NCI-H526 treated with DMSO at 0.1 percent for 48 hours (cell line): ENCODE results near the gene BMP8B.
"Not testable (repeated sequence)": the region's sequence is repeated elsewhere in the genome, so short reads cannot be mapped to it uniquely, and the experiment has no call there.

Source experiments
- DNase-seq: peaks from one replicate; lab custom pipeline; 2025; lab: John Stamatoyannopoulos, UW

Gene BMP8B

DNA sequence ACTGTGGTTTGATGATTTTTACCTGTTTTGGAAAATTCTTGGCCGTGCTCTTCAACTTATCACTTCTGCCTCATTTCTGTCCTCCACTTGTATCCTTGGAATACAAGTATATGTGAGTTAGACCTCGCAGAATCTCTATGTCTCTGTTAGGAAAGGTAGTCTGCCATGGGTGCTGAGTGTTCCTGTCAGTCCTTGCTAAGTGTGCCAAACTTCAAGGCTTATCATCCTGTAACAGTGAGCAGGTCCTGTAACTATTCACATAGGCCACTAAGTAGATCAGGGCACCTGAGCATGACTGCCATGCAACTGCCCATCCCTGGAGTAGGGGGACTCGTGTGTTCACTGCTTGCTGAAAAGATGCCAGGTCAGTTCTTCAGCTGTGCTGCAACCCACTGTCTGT is 24.2 kb upstream of the BMP8B start:
- DNase-seq = no peak

GRCh38 chr1:39808784-39809517 is 20.3 kb upstream of the BMP8B start:
- DNase-seq = no peak

DNA sequence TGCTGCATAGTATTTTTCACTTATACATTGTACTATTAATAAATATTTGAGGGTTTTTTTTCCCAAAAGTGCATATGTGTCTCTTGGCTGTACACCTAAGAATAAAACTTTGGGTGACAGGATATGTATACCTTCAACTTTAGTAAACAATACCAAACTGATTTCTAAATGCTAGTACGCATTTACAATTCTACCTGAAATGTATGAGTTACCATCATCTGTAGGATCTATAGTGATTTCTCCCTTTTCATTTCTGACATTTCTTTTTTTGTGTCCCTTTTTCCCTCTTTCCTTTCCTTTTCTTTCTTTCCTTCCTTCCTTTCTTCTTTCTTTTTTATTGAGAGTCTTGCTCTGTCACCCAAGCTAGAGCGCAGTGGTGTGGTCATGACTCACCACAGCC is 16.7 kb upstream of the BMP8B start:
- no peak for DNase-seq

- no peak for DNase-seq
Measured at GRCh38 chr1:39802496-39803260, 14.0 kb upstream of the BMP8B start.

DNA sequence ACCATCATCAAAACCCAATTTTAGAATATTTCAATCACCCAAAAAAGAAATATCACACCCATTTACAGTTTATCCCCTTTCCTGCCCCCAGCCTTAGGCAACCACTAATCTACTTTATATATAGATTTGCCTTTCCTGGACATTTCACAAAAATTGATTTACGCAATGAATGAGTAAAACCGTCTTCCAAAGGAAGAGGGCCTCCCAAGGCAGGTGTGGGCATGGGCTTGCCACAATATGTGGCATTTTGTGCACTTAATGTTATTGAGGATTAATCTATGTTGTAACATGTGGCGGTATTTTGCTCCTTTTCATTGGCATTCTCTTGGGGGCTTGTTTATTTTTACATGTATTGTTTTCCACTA is 11.8 kb upstream of the BMP8B start:
- DNase-seq = no peak

DNA sequence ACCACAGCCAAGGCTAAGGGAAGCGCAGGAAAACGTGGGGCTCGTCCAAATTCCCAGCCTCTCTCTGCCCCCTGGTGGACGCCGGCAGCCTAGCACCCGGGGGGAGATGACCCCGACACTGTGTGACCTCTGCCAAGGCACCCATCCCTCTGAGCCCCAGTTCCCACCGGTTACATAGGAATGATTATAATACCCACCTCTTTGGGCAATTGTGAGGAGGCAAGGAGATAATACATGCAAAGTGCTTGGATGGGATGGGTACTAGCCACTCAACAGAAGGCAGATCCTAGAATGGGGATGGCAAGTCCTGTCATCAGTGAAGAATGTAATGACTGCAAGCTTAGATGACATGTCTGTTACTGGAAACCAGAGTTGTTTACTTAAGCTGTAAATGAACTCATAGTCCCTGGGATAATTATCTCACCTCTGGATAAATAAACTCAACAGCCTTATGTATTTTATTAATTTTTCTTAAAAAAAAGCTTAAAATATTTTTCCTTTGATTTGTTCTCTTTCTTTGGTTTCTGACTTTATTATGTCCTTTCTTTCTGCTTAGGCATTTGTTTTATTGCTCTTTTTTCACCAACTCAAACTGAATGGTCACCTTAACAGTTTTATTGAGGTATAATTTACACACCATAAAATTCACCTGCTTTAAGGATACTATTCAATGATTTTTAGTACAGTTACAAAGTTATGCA is 11.3 kb upstream of the BMP8B start:
- DNase-seq = peak; percentile 59

GRCh38 chr1:39798859-39799769 is 10.4 kb upstream of the BMP8B start:
- peak; percentile 92 for DNase-seq

DNA sequence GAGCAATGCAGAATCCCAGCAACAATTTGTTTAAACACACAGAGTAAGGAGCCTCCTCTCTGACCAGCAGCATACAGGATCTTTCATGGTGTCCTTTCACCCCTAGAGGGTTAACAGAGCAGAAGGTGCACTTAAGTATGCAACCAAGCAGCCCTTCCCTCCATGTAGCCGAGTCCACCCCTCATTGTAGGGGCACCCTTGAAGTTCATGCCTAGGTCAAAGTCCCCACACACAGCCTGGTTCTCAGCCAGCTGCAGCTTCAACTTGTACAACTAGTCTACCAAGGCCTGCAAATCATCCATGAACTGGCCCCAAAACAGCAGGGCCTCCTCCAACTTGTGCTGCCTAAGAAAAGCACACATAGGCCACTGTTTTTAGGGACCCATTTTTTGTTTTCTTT is 7.0 kb upstream of the BMP8B start:
- DNase-seq = no peak

DNA sequence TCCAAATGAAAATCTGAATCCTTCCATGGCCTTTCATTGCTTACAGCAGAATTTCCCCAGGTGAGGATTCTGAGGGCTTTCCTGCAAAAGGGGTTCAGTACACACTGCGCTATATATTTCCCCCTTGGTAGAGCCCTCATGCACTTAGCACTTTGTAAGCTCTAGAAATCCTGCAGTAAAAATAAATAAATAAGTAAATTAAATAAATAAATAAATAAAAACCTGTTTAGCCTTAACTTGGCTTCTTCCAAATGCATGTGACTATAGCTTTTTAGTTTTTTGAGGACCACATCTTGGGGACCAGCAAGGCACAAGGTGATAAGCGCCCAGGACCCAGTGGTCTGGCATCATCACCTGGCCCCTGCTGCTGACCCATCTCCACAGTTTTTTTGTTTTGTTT is 3.2 kb upstream of the BMP8B start:
- DNase-seq = no peak

DNA sequence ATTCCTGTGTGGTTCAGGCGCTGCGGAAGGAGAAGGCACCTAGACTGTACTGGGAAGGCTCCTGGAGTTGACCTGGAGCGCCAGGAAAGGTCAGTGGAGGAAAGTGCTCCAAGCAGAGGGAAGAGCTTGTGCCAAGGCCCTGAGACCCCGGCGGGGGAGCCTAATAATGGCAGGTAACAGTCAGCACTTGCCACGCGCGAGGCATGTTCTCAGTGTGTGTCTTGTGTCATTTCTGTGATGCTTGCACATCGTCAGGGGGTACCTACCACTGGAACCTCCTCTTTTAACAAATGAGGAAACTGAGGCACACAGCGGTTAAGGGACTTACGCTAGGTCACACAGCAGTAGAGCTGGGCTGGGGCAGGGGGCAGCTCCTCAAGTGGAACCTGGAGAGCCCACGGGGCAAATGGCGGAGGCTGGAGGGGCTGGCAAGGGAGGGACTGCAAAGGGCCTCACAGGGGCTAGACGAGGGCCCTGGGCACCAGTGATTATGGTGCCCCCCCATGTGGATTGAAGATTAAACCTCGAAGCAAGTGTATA is 976 bp upstream of the BMP8B start:
- DNase-seq = no peak

DNA sequence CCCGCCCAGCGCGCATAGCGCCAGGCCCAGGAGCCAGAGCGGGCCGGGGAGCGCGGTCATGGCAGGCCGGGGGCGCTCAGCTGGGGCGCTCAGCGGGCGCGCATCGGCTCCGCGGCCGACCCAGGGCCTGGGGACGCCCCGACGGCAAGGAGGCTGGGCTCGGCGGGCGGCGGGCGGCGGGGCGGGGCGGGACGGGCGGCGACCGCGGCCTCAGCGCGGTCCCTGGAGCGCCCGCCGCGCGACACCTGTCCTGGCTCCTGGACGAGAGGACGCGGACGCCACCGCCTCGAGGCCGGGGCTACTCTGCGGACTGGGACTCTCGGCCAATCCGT is 273 bp downstream of the BMP8B start:
- DNase-seq = no peak

- not testable (repeated sequence) for DNase-seq
Measured at GRCh38 chr1:39787964-39788363, 701 bp downstream of the BMP8B start.

DNA sequence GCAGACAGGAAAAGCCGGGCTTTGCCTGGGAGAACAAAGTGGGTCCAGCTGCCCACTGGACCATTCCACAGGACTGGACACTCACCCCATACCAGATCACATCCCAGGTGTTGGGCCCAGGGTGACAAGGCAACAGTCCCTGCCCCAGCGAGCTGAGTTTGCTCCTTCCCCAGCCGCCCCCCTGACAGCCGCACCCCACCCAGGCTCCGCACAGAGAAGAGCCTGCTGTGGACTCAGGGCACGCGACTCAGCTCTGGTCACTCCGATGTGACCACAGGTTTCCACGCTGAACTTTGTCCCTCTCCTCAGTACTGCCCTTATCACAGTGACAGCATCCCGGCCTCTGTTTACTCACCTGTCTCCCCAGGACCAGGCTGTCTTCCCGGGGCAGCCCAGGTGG is 1.2 kb downstream of the BMP8B start:
- DNase-seq = no peak

DNA sequence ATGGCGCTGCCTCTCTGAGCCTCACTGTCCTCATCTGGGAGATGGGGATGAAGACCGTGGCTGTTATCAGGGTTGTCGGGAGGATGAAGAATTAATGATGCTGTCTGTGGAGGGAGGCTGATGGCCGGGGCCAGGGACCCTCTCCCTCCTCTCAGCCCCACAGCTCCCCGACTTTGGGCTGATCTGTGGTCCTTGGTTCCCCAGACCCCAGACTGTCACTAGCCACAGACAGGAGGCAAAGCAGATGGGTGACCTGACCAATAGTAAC is 1.6 kb downstream of the BMP8B start:
- not testable (repeated sequence) for DNase-seq

GRCh38 chr1:39786303-39787107 is 2.2 kb downstream of the BMP8B start:
- not testable (repeated sequence) for DNase-seq

GRCh38 chr1:39782685-39783084 is 6.0 kb downstream of the BMP8B start:
- not testable (repeated sequence) for DNase-seq

DNA sequence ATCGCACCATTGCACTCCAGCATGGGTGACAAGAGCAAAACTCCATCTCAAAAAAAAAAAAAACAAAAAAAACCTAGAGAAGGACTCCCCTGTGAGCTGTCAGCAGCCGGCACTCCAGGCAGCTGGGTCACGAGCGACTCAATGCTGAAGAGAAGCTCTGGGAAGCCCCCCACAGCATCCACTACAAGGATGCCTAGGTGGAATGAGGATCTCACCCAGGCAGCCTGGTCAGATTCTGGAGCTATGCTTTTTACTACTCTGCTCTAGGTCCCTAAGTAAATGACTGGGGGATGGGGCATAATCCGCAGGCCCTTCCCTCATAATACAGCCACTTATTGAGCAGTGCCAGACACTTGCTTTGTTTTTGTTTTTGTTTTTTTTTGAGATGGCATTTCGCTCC is 6.6 kb downstream of the BMP8B start:
- no peak for DNase-seq

DNA sequence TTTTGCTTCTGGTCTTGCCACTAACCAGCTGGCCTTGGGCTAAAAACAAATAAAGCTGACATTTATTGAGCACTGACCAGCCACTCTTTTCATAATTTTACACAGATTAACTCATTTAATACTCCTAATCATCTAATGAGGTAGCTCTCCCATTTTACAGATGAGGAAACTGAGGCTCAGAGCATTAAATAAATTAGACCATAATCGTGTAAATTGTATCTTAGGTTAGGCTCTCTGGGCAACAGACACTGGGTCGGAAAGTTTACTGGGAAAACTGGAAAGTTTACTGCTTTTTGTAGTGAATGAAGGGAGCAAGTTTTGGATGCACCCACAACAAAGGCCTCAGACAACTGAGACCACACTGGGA is 7.3 kb downstream of the BMP8B start:
- DNase-seq = no peak

DNA sequence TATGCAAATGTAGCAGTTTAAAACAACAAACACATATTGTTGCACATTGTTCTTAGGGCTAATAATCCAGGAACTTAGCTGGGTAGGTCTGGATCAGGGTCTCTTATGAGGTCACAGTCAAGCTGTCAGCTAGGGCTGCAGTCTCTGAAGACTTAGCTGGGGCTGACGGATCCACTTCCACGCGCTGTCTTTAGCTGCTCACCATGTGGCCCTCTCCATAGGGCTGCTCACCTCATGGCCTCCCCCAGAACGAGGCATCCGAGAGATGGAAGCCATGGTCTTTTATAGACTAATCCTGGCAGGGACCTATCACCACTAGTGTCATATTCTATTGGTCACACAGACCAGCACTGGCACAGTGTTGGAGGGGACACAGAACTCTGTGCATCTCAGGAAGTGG is 8.8 kb downstream of the BMP8B start:
- no peak for DNase-seq

DNA sequence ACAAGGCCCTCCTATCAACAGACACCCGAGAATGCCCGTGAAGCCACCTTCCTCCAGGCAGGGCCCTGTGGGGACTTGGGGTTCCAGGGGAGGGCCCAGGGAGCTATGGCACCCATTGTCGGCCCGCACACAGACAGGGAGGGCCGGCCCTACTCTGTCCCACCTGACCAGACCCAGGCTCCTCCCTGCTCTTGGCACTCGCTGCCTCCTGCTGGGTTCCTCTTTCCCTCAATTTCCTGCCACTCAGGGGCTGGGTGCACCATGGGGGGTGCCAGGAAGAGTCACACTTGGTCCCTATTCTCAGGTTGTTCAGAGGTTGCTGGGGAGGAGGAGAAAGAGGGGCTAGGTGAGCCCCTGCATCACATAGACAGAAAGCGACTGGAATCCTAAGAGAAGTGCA is 9.5 kb downstream of the BMP8B start:
- no peak for DNase-seq

- not testable (repeated sequence) for DNase-seq
Measured at GRCh38 chr1:39778463-39779099, 10.1 kb downstream of the BMP8B start.
